Activated CD4-positive, alpha-beta T cell treated with anti-CD3 and anti-CD28 coated beads, Interleukin-2, amount 50 U/mL, for 24 hours (primary cell): Measurements from ENCODE around the gene COQ7.

ENCODE experiments used
- DNase-seq, 2 donors: peaks; one replicate each; pipeline ENCODE4 v3.0.0-alpha.2; 2020; ENCODE audit warnings: low read depth in 1 of 2, low spot score in 1 of 2

COQ7 gene

GRCh38 chr16:19067349-19068236, at the start of gene COQ7:
TSS of gene COQ7 (plus strand) at chr16:19067614. CDS start at chr16:19067665, 51 bp downstream.
- DNase-seq: peak; percentile 97 to 98

GRCh38 chr16:19020689-19021088, 46.7 kb upstream of the COQ7 start:
- no peak for DNase-seq

GRCh38 chr16:19021747-19022146, 45.7 kb upstream of the COQ7 start:
- DNase-seq: no peak

GRCh38 chr16:19027416-19027815, 40.0 kb upstream of the COQ7 start:
- DNase-seq: no peak

- DNase-seq: no peak
Observed at GRCh38 chr16:19029980-19030379, 37.4 kb upstream of the COQ7 start.

- no peak for DNase-seq
Observed at GRCh38 chr16:19031738-19032137, 35.7 kb upstream of the COQ7 start.

- no peak for DNase-seq
Observed at GRCh38 chr16:19033761-19034160, 33.7 kb upstream of the COQ7 start.

- DNase-seq: no peak
Observed at GRCh38 chr16:19040400-19040799, 27.0 kb upstream of the COQ7 start.

- DNase-seq: no peak
Observed at GRCh38 chr16:19044769-19045168, 22.6 kb upstream of the COQ7 start.

GRCh38 chr16:19046062-19046461, 21.4 kb upstream of the COQ7 start:
- DNase-seq: no peak

- no peak for DNase-seq
Observed at GRCh38 chr16:19062706-19063105, 4.7 kb upstream of the COQ7 start.

GRCh38 chr16:19066988-19067348, 446 bp upstream of the COQ7 start:
- no peak for DNase-seq

- DNase-seq: no peak
Observed at GRCh38 chr16:19068237-19068815, 912 bp downstream of the COQ7 start.

- DNase-seq: peak in 1 of 2 donors; percentile 27
Observed at GRCh38 chr16:19071811-19072777, 4.7 kb downstream of the COQ7 start.

- no peak for DNase-seq
Observed at GRCh38 chr16:19073344-19073743, 5.9 kb downstream of the COQ7 start.

GRCh38 chr16:19073863-19074262, 6.4 kb downstream of the COQ7 start:
- DNase-seq: no peak

GRCh38 chr16:19075511-19075910, 8.1 kb downstream of the COQ7 start:
- DNase-seq: no peak

GRCh38 chr16:19077879-19078278, 10.5 kb downstream of the COQ7 start:
- DNase-seq: no peak

- DNase-seq: no peak
Observed at GRCh38 chr16:19083670-19084069, 16.3 kb downstream of the COQ7 start.

- DNase-seq: no peak
Observed at GRCh38 chr16:19084139-19084538, 16.7 kb downstream of the COQ7 start.

- no peak for DNase-seq
Observed at GRCh38 chr16:19084879-19085278, 17.5 kb downstream of the COQ7 start.
